Muscle of leg (tissue), 11 donors: ENCODE data around the gene ITPK1. TPM values are rescaled to one million over a fixed set of nuclear protein-coding genes. Genes with fewer than 3 reads are reported as not detected.

Source experiments
- DNase-seq: peaks from one replicate; pipeline ENCODE4 v3.0.0; 2013
- H3K27ac ChIP-seq: one replicate; pipeline ENCODE4 v1.5.1; 2013; ENCODE audit warnings: mild to moderate bottlenecking, low read length, control low read depth
- H3K27me3 ChIP-seq: one replicate; pipeline ENCODE4 v1.6.1; 2013; ENCODE audit warnings: low read length; ENCODE audit not compliant: control insufficient read depth, insufficient read depth
- H3K36me3 ChIP-seq: one replicate; pipeline ENCODE4 v1.6.1; 2013; ENCODE audit warnings: low read length; ENCODE audit not compliant: control insufficient read depth, insufficient read depth
- H3K4me1 ChIP-seq: one replicate; pipeline ENCODE4 v1.6.1; 2013; ENCODE audit warnings: low read length; ENCODE audit not compliant: control insufficient read depth, insufficient read depth
- H3K4me3 ChIP-seq: one replicate; pipeline ENCODE4 v1.5.1; 2013; ENCODE audit warnings: low read length, control low read depth
- H3K9me3 ChIP-seq: replicated peaks from 2 replicates; pipeline ENCODE4 v1.6.1; 2013; ENCODE audit warnings: low read depth, low read length; ENCODE audit not compliant: control insufficient read depth
- WGBS: methylation state at CpG from one replicate; pipeline ENCODE4 v1.1.5; 2013; ENCODE audit warnings: missing lambda C conversion rate; ENCODE audit not compliant: insufficient coverage; 5-methylcytosine and 5-hydroxymethylcytosine counted together
- polyA plus RNA-seq, 8 donors: library from polyadenylated mRNA; unstranded; fragments of 120-200 nt; gene quantifications; one replicate each; pipeline versions ENCODE4 v1.2.1 to v1.2.3, GENCODE V29; 2013; ENCODE audit warnings: inconsistent platforms in 1 of 8, low replicate concordance in 1 of 8; ENCODE audit not compliant: insufficient read length in 8 of 8, insufficient read depth in 1 of 8
- total RNA-seq: library from RNA; stranded (reverse); fragments of 120-200 nt; gene quantifications from one replicate; pipeline ENCODE4 v1.2.4, GENCODE V29; 2013

The ITPK1 gene
- total and polyA plus RNA-seq, 9 donors: 10.0 to 25.7 (median 17.5) TPM

DNA sequence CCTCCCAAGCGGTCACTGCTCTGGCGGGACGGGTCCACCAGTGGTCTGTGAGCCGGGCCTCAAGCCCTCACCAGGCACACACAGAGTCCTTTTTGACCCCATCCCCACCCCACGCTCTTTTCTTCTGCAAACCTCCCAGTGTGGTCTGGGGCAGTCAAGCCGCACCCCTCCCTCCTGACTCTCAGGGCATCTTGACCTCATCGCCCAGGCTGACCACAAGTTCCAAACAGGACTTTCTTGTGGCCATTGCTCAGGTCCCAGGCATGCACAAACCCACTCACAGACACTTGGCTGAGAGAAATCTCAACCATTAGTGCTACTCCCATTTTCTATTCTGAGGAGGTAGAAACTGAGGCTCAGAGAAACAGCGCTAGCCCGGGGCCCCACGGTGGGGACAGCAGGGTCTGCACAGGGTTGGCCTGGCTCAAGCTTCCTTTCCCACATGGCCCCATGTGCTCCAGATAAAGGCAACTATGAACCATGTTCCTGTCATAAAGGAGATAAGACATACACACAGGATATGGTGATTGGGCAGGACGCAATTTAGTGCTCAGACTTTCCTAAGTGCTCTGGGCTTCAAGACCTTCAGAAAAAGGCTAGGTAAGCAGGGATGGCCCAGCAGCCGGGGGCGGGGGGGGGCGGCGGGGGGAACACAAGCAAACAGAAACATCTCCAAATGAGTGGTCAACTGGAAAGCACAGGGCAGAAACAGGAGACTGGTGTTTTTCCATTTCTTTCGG lies 69.6 kb downstream of the ITPK1 start:
- WGBS: 93% methylated on average over 6 of the region's 16 CpGs
- H3K27ac ChIP-seq: no peak overlapping the region
- peaks cover 38% of the 10 kb centered on the region for H3K4me1 ChIP-seq

DNA sequence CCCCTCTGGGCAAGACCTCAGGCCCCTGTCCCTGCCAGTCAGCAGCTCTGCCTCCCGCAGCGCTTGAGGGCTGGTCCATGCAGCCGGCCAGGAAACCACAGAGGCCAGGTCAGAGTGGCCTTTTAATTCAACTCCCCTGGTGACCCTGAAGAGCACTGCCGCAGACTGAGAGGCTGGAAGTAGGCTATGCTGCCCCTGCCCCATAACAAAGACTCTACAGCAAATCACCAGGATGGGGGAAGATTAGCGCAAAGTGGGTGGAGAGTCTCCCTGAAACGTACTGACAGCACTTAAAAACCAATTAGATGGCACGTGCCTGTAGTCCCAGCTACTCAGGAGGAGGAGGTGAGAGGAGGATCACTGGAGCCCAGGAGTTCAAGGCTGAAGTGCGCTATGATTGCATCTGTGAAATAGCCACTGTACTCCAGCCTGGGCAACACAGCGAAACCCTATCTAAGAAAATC lies 70.5 kb downstream of the ITPK1 start:
- Histone ChIP-seq H3K4me3 (no peak overlapping the region), H3K27me3 (no peaks in the 10 kb centered on the region), H3K4me1 (peaks cover 37% of the 10 kb centered on the region), H3K9me3 (no peaks in the 10 kb centered on the region), H3K27ac (no peak overlapping the region), H3K36me3 (peaks cover 3% of the 10 kb centered on the region)
- DNase-seq: no peak
- 79% methylated on average over 5 of the region's 9 CpGs for WGBS

More for the DNA sequence above, 69.6 kb downstream of the ITPK1 start:
- H3K36me3 ChIP-seq: peaks cover 6% of the 10 kb centered on the region
- H3K27me3 ChIP-seq: no peaks in the 10 kb centered on the region
- no peaks in the 10 kb centered on the region for H3K9me3 ChIP-seq
- DNase-seq: no peak
- no peak overlapping the region for H3K4me3 ChIP-seq

DNA sequence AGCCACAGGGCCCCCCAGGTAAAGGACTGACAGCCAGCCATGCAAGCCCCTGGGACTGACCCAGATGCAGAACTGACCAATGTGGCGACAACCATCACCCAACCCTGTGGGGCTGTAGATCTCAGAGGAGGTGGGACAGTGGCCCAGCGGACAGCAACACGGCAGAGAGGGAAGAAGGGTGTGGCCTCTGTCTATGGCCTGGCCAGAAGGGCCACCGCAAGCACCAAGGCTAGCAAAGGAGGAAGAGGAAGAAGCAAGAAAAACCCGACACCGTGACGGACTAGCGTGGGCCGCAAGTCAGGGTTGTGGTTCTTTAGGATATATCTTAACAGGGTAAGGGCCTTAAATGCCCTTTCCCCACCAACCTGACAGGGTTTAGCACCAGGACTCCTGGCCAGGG lies 71.2 kb downstream of the ITPK1 start:
- Histone ChIP-seq H3K27me3 (no peaks in the 10 kb centered on the region), H3K27ac (no peak overlapping the region), H3K4me3 (no peak overlapping the region), H3K36me3 (peaks cover 2% of the 10 kb centered on the region), H3K4me1 (peaks cover 31% of the 10 kb centered on the region), H3K9me3 (no peaks in the 10 kb centered on the region)
- no peak for DNase-seq
- WGBS: 87% methylated on average over 4 of the region's 9 CpGs

DNA sequence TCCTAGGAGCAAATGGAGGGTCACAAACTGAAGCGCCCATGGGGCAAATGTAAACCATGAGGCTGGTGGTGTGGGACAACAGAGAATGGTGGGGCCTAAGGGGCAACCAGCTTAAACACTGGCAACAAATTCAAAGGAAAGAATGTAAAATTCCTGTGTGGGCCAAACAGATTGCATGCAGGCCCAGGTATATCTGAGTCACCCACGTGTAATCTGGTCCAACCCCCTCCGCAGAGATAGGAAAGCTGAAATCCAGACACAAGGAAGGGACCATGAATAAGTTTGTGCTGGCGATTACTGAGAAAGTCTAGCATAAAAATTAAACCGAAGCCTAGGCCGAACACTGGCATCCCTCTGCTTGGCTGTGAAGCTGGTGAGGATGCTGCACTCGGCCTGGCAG lies 71.6 kb downstream of the ITPK1 start:
- H3K9me3 ChIP-seq: no peaks in the 10 kb centered on the region
- peaks cover 2% of the 10 kb centered on the region for H3K36me3 ChIP-seq
- no peaks in the 10 kb centered on the region for H3K27me3 ChIP-seq
- no peak overlapping the region for H3K4me3 ChIP-seq
- no peak for DNase-seq
- H3K4me1 ChIP-seq: peaks cover 27% of the 10 kb centered on the region
- H3K27ac ChIP-seq: no peak overlapping the region
- WGBS: 75% methylated on average over 7 of the region's 7 CpGs

DNA sequence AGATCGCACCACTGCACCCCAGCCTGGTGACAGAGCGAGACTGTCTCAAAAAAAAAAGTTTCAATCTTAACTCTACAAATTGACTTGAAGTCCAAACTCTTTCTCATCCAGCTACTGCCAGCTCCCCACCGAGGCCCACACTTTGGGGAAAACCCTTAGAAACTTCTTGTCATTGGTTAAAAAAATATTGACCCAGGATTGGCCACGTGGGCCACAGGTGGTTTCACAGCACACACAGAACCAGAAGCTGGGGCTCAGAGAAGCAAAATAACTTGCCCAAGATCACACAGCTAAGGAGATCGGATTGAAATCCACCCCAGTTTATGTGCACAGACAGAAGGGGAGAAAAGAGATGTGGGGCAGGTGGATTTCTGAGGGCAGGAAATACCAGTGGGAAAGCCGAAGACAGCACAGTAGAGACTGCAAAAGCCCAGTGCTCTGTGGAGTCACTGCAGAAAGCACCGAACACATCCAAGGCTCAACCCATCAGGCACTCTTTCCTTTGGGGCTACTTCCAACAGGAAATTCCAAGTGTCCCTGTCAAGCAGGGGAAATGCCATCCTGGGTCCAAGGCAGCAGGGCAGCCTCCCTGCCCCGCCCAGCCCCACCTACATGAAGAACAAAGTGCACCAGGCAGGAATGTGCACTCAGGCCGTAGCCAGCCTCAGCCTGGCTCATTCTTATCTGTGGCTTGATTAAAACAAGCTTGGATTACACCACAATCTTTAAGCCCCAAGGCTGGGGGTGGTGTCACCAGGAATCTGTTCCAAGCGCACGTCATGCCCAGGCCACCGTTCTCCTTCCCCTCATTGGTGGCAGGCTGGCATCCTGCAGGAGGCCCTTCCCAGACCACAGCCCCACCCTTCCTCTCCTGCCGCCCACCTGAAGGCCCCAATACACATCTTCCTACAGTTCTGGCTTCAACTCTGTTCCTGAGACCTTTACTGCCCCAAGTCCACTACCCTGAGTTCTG lies 72.5 kb downstream of the ITPK1 start:
- WGBS: 76% methylated on average over 12 of the region's 13 CpGs
- Histone ChIP-seq H3K27ac (no peak overlapping the region), H3K27me3 (no peaks in the 10 kb centered on the region), H3K4me1 (peaks cover 25% of the 10 kb centered on the region), H3K36me3 (peaks cover 2% of the 10 kb centered on the region), H3K9me3 (no peaks in the 10 kb centered on the region), H3K4me3 (no peak overlapping the region)
- no peak for DNase-seq

DNA sequence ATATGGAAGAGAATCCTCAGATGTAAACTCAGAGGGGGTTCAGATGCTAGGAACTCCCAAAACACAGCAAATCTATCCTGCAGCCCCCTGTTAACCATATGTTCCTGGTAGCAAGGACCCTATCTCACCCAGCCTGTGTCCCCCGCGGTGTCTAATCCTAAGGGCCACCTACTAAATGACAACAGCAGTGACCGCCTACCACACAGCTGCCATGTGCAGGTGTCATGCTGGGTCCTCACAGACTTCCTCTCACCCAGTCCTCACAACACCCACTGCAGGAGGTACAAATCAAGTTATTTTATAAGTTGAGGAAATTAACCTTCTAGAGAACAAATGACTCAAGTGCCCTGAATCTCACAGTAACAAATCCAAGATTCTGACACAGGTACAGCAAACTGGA lies 73.9 kb downstream of the ITPK1 start:
- no CpG with 5 or more reads among the region's 3 CpGs for WGBS
- Histone ChIP-seq H3K4me1 (peaks cover 19% of the 10 kb centered on the region), H3K36me3 (no peaks in the 10 kb centered on the region), H3K4me3 (no peak overlapping the region), H3K27ac (no peak overlapping the region), H3K27me3 (no peaks in the 10 kb centered on the region), H3K9me3 (no peaks in the 10 kb centered on the region)
- DNase-seq: no peak

DNA sequence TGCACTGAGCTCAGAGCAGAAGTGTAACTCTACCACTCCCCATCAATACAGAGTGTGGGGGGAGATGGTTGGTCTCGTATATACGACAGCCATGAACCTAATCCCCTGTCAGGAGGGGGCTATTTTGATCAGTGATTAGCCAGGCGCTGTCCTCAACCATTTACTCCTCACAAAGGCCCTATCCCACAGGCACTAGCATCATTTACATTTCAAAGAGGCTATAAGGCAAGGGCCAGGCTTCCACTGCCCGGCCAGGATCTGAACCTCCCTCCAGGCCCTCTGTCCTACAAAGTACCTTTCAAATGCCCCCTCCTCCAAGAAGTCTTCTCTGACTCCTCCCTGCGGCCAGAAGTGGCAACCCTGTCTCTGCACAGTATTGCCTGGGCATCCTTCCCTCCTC lies 74.7 kb downstream of the ITPK1 start:
- Histone ChIP-seq H3K36me3 (no peaks in the 10 kb centered on the region), H3K4me3 (no peak overlapping the region), H3K4me1 (peaks cover 27% of the 10 kb centered on the region), H3K9me3 (no peaks in the 10 kb centered on the region), H3K27ac (no peak overlapping the region), H3K27me3 (no peaks in the 10 kb centered on the region)
- no peak for DNase-seq
- 44% methylated on average over 2 of the region's 5 CpGs for WGBS

DNA sequence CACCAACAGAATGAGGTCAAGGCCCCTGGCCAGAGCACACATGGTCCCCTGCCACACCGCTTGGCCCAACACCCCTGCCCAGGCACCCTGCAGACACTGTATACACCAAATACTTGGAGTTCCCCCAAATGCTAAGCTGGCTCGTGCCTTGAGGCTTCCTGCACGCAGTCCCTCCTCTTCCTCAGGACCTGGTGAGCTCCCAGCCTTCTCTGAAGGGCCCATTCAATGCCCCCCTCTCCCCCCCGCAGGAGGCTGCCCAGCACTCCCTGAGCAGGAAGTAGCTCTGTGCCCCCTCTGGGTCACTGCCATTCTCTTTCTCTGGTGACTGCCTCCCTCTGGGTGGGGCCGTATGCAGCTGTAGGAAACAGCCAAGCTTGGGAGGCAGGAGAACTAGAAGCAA lies 75.3 kb downstream of the ITPK1 start:
- H3K27ac ChIP-seq: no peak overlapping the region
- H3K36me3 ChIP-seq: no peaks in the 10 kb centered on the region
- no peaks in the 10 kb centered on the region for H3K27me3 ChIP-seq
- WGBS: 64% methylated on average over 5 of the region's 5 CpGs
- H3K9me3 ChIP-seq: no peaks in the 10 kb centered on the region
- DNase-seq: no peak
- no peak overlapping the region for H3K4me3 ChIP-seq
- peaks cover 31% of the 10 kb centered on the region for H3K4me1 ChIP-seq

DNA sequence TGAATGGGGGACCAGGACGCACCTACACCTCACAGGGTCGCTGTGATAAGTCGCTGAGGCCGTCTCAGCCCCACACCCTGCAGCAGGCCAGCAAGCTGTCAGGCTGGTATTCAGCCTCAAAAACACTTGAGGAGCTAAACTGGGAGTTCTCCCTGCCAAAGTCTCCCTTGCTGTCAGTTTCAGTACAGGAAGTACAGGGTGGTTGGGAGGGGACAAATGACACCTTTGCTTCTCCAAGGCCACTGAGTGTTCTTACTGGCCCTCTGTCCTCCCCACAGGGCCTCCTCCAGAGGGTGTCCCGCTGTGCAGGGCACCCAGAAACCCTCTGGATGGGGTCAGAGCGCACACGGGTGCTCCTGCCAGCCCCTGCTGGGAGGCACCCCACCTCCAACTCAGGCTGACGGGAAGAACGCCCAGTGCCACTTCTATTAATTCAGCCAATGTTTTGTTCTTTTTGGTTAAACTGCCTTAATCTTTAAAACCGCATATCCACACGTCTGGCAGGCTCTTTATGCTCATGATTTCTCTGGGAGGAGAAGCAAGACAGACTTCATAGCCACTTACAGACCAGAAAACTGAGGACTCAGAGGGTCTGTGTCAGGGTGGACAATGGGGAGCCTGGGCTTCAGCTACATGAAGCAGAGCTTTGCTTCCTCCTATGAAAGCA lies 75.9 kb downstream of the ITPK1 start:
- H3K27ac ChIP-seq: no peak overlapping the region
- 76% methylated on average over 7 of the region's 11 CpGs for WGBS
- no peak for DNase-seq
- no peak overlapping the region for H3K4me3 ChIP-seq
- H3K36me3 ChIP-seq: no peaks in the 10 kb centered on the region
- no peaks in the 10 kb centered on the region for H3K27me3 ChIP-seq
- H3K9me3 ChIP-seq: no peaks in the 10 kb centered on the region
- H3K4me1 ChIP-seq: peaks cover 34% of the 10 kb centered on the region

DNA sequence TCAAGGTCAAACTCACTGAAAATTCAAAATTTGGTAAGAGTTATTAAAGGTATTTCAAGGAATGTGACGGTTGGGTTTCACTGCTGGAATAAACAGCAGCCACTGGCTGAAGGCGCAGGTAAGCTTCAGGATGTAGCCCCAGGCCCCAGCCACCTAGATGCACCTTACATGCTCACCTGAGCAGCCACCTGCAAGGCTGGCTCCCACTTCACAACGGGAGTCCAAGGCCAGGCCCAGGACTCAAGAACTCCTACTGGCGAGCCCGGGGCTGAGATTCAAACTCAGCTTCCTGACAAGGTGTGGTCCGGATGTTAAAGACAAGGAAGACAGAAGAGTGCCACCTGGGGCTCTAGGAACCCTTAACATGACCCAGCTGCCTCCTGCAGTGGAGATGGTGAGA lies 78.4 kb downstream of the ITPK1 start:
- Histone ChIP-seq H3K27me3 (no peaks in the 10 kb centered on the region), H3K9me3 (no peaks in the 10 kb centered on the region), H3K4me1 (peaks cover 54% of the 10 kb centered on the region), H3K4me3 (no peak overlapping the region), H3K36me3 (no peaks in the 10 kb centered on the region), H3K27ac (no peak overlapping the region)
- no peak for DNase-seq
- 90% methylated on average over 2 of the region's 6 CpGs for WGBS
